HEK293 (cell line): ENCODE data around the gene AVPR1B.
A peak's percentile ranks its signal among the peaks of the same experiment; 100 is the strongest.

Experiments used
- CTCF ChIA-PET: fragments of 350-600 bp; formaldehyde crosslinking; extraction: SDS; loops from one replicate; lab custom pipeline; 2021; ENCODE audit warnings: antibody characterized with exemption; lab: Yijun Ruan, JAX
- POLR2A ChIA-PET: fragments of 300-600 bp; formaldehyde crosslinking; extraction: SDS; loops from one replicate; lab custom pipeline; 2020; ENCODE audit warnings: antibody characterized with exemption, inconsistent platforms; lab: Yijun Ruan, JAX
- H3K27ac ChIP-seq: fragments of 200-500 bp; sonication (Bioruptor generic); 2 replicates; pipeline ENCODE4 v1.5.1; 2014; ENCODE audit warnings: low read depth, low read length, control low read depth, inconsistent platforms; ENCODE audit errors: extremely low read depth
- H3K36me3 ChIP-seq, 2 experiments: fragments of 200-500 bp in 1 of 2; sonication (Bioruptor generic) in 1 of 2; 1 replicate in 1 of 2; 2 replicates in 1 of 2; pipeline ENCODE4 v1.5.1; 2014 to 2017; ENCODE audit warnings: inconsistent platforms in 2 of 2, low read length in 2 of 2; ENCODE audit not compliant: control insufficient read depth in 2 of 2, insufficient read depth in 1 of 2
- H3K4me1 ChIP-seq: fragments of 200-500 bp; sonication (Bioruptor generic); 2 replicates; pipeline ENCODE4 v1.5.1; 2014; ENCODE audit warnings: mild to moderate bottlenecking, low read length, inconsistent platforms; ENCODE audit not compliant: control insufficient read depth, insufficient read depth
- H3K4me3 ChIP-seq: 2 replicates; pipeline ENCODE4 v1.5.1; 2011; ENCODE audit warnings: low read depth, mild to moderate bottlenecking, control low read depth, low read length, moderate library complexity
- H3K9me3 ChIP-seq: fragments of 200-500 bp; sonication (Bioruptor generic); 2 replicates; pipeline ENCODE4 v1.5.1; 2014; ENCODE audit warnings: low read depth, low read length, inconsistent platforms; ENCODE audit not compliant: control insufficient read depth, insufficient read depth
- GLIS1 ChIP-seq: fragments of 450-650 bp; formaldehyde crosslinking; IDR thresholded peaks from 2 replicates; pipeline ENCODE4 v1.5.1; 2016; ENCODE audit warnings: missing biosample characterization, missing genetic modification characterization
- KLF17 ChIP-seq: fragments of 450-650 bp; formaldehyde crosslinking; IDR thresholded peaks from 2 replicates; pipeline ENCODE4 v1.5.1; 2016; ENCODE audit warnings: missing biosample characterization, missing genetic modification characterization
- KLF9 ChIP-seq: fragments of 450-650 bp; formaldehyde crosslinking; IDR thresholded peaks from 2 replicates; pipeline ENCODE4 v1.5.1; 2016; ENCODE audit warnings: missing biosample characterization, missing genetic modification characterization, low read depth
- OSR2 ChIP-seq: fragments of 450-650 bp; formaldehyde crosslinking; IDR thresholded peaks from 2 replicates; pipeline ENCODE4 v1.5.1; 2016; ENCODE audit warnings: missing biosample characterization, missing genetic modification characterization
- PRDM4 ChIP-seq: fragments of 450-650 bp; formaldehyde crosslinking; IDR thresholded peaks from 2 replicates; pipeline ENCODE4 v1.5.1; 2017; ENCODE audit warnings: missing biosample characterization, missing genetic modification characterization
- SP3 ChIP-seq: fragments of 450-650 bp; formaldehyde crosslinking; IDR thresholded peaks from 2 replicates; pipeline ENCODE4 v1.5.1; 2016; ENCODE audit warnings: missing biosample characterization, missing genetic modification characterization
- SP7 ChIP-seq: fragments of 450-650 bp; formaldehyde crosslinking; IDR thresholded peaks from 2 replicates; pipeline ENCODE4 v1.5.1; 2016; ENCODE audit warnings: missing biosample characterization, missing genetic modification characterization
- ZBTB20 ChIP-seq: fragments of 450-650 bp; formaldehyde crosslinking; IDR thresholded peaks from 2 replicates; pipeline ENCODE4 v1.5.1; 2016; ENCODE audit warnings: missing biosample characterization, missing genetic modification characterization
- ZBTB49 ChIP-seq: fragments of 450-650 bp; formaldehyde crosslinking; IDR thresholded peaks from 2 replicates; pipeline ENCODE4 v1.5.1; 2016; ENCODE audit warnings: missing biosample characterization, missing genetic modification characterization, low read depth
- ZNF169 ChIP-seq: fragments of 450-650 bp; formaldehyde crosslinking; IDR thresholded peaks from 2 replicates; pipeline ENCODE4 v1.5.1; 2016; ENCODE audit warnings: missing biosample characterization, missing genetic modification characterization
- ZNF184 ChIP-seq: fragments of 450-650 bp; IDR thresholded peaks from 2 replicates; pipeline ENCODE4 v1.5.1; 2018; ENCODE audit warnings: missing biosample characterization, mild to moderate bottlenecking, missing genetic modification characterization
- ZNF23 ChIP-seq: fragments of 450-650 bp; formaldehyde crosslinking; IDR thresholded peaks from 2 replicates; pipeline ENCODE4 v1.5.1; 2016; ENCODE audit warnings: missing biosample characterization, missing genetic modification characterization, borderline replicate concordance
- ZNF239 ChIP-seq: fragments of 450-650 bp; formaldehyde crosslinking; IDR thresholded peaks from 2 replicates; pipeline ENCODE4 v1.5.1; 2016; ENCODE audit warnings: missing biosample characterization, missing genetic modification characterization
- ZNF266 ChIP-seq: fragments of 450-650 bp; formaldehyde crosslinking; IDR thresholded peaks from 2 replicates; pipeline ENCODE4 v1.5.1; 2016; ENCODE audit warnings: missing biosample characterization, missing genetic modification characterization, low read depth
- ZNF274 ChIP-seq, 2 experiments: fragments of 200-500 bp in 1 of 2; fragments of 450-650 bp in 1 of 2; sonication (Bioruptor generic) in 1 of 2; formaldehyde crosslinking in 1 of 2; IDR thresholded peaks; 2 replicates each; pipeline versions ENCODE4 v1.5.1 to v1.6.1; 2014 to 2016; ENCODE audit warnings: borderline replicate concordance in 1 of 2, inconsistent platforms in 1 of 2, low read length in 1 of 2, missing biosample characterization in 1 of 2, missing genetic modification characterization in 1 of 2
- ZNF530 ChIP-seq: fragments of 450-650 bp; formaldehyde crosslinking; IDR thresholded peaks from 2 replicates; pipeline ENCODE4 v1.5.1; 2016; ENCODE audit warnings: low read depth, missing biosample characterization, missing genetic modification characterization
- ZNF639 ChIP-seq: fragments of 450-650 bp; formaldehyde crosslinking; IDR thresholded peaks from 2 replicates; pipeline ENCODE4 v1.5.1; 2016; ENCODE audit warnings: missing biosample characterization, missing genetic modification characterization
- ZNF670 ChIP-seq: fragments of 450-650 bp; formaldehyde crosslinking; IDR thresholded peaks from 2 replicates; pipeline ENCODE4 v1.5.1; 2016; ENCODE audit warnings: missing biosample characterization, missing genetic modification characterization, low read depth
- ZNF837 ChIP-seq: fragments of 450-650 bp; formaldehyde crosslinking; IDR thresholded peaks from 2 replicates; pipeline ENCODE4 v1.5.1; 2016; ENCODE audit warnings: missing biosample characterization, missing genetic modification characterization
- TF ChIP-seq, protein P1 (sequence below): fragments of 450-650 bp; formaldehyde crosslinking; IDR thresholded peaks from 2 replicates; pipeline ENCODE4 v1.5.1; 2016; ENCODE audit warnings: missing biosample characterization, missing genetic modification characterization

AVPR1B gene

GRCh38 chr1:206097381-206097780 is 19.8 kb downstream of the AVPR1B start (continued):
- TF ChIP-seq, protein P1, sequence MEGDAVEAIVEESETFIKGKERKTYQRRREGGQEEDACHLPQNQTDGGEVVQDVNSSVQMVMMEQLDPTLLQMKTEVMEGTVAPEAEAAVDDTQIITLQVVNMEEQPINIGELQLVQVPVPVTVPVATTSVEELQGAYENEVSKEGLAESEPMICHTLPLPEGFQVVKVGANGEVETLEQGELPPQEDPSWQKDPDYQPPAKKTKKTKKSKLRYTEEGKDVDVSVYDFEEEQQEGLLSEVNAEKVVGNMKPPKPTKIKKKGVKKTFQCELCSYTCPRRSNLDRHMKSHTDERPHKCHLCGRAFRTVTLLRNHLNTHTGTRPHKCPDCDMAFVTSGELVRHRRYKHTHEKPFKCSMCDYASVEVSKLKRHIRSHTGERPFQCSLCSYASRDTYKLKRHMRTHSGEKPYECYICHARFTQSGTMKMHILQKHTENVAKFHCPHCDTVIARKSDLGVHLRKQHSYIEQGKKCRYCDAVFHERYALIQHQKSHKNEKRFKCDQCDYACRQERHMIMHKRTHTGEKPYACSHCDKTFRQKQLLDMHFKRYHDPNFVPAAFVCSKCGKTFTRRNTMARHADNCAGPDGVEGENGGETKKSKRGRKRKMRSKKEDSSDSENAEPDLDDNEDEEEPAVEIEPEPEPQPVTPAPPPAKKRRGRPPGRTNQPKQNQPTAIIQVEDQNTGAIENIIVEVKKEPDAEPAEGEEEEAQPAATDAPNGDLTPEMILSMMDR: no peak
- TF ChIP-seq OSR2 (tag by site-specific recombination) (no peak), ZNF837 (tag by site-specific recombination) (no peak), GLIS1 (tag by site-specific recombination) (no peak), ZNF266 (tag by site-specific recombination) (no peak), ZNF184 (tag by site-specific recombination) (no peak), ZNF169 (no peak), ZNF239 (tag by site-specific recombination) (no peak), ZNF639 (tag by site-specific recombination) (no peak), KLF17 (tag by site-specific recombination) (no peak), KLF9 (no peak), ZNF530 (tag by site-specific recombination) (no peak)
- TF ChIP-seq, all 188 proteins: peak for 0

GRCh38 chr1:206094024-206094423 is 23.2 kb downstream of the AVPR1B start:
- no peak for TF ChIP-seq KLF17 (tag by site-specific recombination)
- TF ChIP-seq SP7 (tag by site-specific recombination): peak; percentile 17; the same call in 1 of the 2 replicates
- H3K9me3 ChIP-seq: no peaks in the 10 kb centered on the region
- no peaks in the 10 kb centered on the region for H3K4me1 ChIP-seq
- no peak overlapping the region for H3K27ac ChIP-seq
- no peak overlapping the region for H3K4me3 ChIP-seq
- H3K36me3 ChIP-seq: no peaks in the 10 kb centered on the region
- ChIA-PET POLR2A (no interaction called here), CTCF (interaction anchor here (0.8 to 2.2 kb wide), 3 partner anchors 63 to 175 kb away, joined by 3 to 7 read pairs (median 6); no protein-coding TSS in a partner anchor)

- CTCF ChIA-PET: interaction anchor here (0.6 to 1.1 kb wide), 2 partner anchors 105 to 1970 kb away, joined by 3 read pairs; no protein-coding TSS in a partner anchor
- Histone ChIP-seq H3K4me1 (no peaks in the 10 kb centered on the region), H3K27ac (no peak overlapping the region), H3K36me3 (no peaks in the 10 kb centered on the region), H3K4me3 (no peak overlapping the region), H3K9me3 (no peaks in the 10 kb centered on the region)
- POLR2A ChIA-PET: no interaction called here
- TF ChIP-seq ZNF23 (tag by site-specific recombination) (no peak), ZNF837 (tag by site-specific recombination) (no peak), KLF17 (tag by site-specific recombination) (no peak), PRDM4 (tag by site-specific recombination) (no peak), ZBTB49 (tag by site-specific recombination) (no peak), ZNF274 (IDR thresholded peaks at IDR 0.05; ENCODE audit: low read length) (no peak), ZNF274 (tag by site-specific recombination; IDR thresholded peaks at IDR 0.05; ENCODE audit: borderline replicate concordance) (no peak), SP3 (tag by site-specific recombination) (no peak), ZBTB20 (tag by site-specific recombination) (no peak), ZNF670 (tag by site-specific recombination) (no peak)
Observed at GRCh38 chr1:206089341-206089740, 27.8 kb downstream of the AVPR1B start.
